NCI-H774 (cell line): ENCODE results near the gene PNMA3.
"Not testable (repeated sequence)": the region's sequence is repeated elsewhere in the genome, so short reads cannot be mapped to it uniquely, and the experiment has no call there.

ENCODE experiments used
- DNase-seq: peaks from one replicate; lab custom pipeline; 2025; lab: John Stamatoyannopoulos, UW

Gene PNMA3

DNA sequence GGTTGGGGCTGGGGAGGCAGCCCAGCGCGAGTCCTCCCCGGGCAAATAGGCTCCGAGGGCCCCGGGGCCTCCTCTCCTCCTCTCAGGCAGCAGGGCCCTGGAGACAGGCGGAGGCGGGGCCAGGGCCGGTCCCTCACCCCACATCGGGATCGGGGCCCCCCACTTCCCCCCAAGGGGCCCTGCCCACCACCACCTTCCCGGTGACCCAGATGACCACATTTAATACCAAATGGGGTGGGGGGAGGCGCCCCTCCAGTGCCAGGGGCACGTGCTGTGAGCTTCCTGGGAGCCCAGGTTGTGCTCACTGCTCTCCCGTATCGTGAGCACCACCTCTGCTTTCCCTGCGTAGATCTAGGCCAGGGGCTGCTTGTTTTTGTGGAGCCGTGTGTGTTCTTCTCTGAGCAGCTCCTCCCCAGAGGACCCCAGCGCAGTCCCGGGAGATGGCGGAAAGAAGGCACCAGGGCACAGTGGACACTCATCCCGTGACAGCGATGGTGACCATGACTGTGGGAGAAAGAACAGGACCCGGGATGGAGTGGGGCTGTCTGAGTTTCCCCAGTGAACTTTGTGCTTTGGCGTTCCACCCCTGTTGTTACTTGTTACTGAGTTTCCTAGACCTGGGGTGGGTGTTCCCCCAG lies 18.1 kb downstream of the PNMA3 start:
- DNase-seq: no peak

DNA sequence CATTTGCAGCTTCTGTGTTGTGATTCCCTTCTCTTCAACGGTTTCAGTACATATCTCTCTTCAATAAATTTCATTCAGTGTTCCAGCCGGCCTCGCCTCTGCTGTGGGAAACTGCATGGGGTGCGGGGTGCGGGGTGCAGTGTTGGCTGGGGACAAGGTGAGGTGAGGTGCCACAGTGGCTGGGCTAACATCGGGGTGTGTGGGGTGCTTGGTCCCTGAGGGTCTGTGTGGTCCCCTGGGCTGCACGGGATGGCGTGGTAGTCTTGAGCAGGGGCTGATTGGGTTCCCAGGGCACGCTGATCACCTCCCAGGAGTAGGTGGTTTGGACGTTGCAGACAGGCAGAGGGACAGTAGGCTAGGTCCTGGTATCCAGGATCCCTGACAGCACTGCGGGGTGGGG lies 18.7 kb downstream of the PNMA3 start:
- DNase-seq: no peak

DNA sequence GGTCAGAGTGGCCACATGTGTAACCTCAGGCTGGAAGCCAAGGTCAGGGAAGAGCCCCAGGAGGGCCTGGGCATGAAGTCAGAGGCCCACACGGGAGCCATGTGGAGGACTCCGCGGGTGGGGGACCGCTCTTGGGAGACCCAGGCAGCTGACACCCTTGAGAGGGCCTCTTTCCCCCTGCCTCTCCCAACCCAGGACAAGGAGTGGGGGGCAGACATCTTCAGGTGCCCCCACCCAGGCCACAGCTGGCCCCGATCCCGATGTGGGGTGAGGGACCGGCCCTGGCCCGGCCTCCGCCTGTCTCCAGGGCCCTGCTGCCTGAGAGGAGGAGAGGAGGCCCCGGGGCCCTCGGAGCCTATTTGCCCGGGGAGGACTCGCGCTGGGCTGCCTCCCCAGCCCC lies 19.1 kb downstream of the PNMA3 start:
- no peak for DNase-seq

DNA sequence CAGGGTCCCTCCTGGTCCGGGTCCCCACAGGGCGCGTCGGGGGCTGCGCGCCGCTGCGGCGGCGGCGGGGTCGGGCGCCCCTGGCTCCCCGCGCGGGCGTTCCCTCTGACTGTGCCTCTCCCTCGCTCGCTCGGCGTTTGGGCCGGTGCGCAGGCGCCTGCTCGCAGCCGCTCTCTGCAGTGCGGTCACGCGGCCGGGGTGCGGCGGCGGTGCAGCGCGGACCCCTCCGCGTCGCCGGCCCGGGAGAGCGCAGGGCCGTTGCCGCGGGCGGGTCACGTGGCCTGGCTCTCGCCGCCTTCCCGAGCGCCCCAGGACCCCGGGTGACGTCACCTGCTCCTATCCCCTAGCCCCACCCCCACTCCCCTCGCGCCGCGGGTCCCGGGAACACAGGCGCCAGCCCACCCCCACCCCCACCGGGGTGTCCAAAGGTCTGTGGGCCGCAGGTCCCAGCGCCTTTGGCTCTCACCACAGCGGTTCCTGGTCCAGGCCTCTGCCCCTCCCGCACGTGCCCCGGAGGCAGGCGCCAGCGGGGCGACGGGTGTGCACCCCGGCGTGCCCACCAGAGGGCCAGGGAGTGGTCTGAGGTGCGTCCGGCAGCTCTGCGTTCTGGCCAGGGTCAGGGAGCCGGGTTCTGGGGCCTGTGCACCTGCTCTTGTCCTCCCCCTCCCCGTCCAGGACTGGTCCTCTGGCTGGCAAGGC lies 21.3 kb downstream of the PNMA3 start:
- not testable (repeated sequence) for DNase-seq

DNA sequence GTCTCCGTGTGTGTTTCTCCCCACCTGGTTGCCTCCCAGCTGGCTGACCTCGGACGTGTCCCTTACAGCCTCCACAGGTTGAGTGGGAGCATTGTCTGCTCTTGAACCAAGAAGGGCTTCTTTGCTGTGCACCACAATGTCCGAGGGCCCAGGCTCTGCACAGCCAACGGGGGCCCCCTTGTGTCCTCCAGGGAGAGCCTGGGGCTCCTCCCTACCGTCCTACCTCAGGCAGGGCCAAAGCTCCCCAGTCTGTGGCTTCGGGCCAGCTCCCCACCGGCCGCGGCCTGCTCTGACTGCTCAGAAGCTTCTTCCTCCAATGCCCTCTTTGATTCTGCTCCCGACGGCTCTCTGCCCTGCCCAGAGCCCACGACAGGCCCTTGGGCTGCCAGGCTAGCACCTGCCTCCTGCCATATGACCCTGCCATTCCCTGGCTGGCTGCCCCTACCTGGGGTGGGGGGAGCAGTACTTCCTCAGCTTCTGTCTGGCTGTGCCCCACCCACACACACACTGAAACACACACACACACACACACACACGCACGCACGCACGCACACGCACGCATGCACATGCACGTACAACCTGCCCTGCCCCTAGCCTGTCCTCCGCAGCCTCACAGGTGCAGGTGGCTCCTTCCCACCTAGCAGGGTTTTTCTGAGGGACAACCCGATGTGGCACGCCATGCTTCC lies 27.1 kb downstream of the PNMA3 start:
- DNase-seq: peak; percentile 8

DNA sequence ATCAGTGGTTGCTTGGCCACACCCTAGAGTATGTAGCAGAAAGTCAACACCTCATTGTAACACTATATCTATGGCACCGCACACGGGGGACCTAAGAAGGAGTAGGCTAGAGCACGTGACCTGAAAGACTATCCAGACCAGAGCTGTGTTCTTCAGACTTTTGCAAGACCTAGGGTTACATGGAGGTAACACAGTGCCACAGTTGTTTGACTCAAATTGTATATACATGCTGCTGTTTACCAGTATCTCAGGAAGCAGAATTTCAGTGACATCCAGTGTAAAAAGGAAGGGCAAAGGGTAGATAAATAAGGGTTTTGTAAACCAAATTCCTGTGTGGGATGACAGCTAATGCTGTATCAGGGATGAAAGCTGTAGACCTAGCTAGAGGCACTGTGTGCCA lies 46.1 kb downstream of the PNMA3 start:
- no peak for DNase-seq

DNA sequence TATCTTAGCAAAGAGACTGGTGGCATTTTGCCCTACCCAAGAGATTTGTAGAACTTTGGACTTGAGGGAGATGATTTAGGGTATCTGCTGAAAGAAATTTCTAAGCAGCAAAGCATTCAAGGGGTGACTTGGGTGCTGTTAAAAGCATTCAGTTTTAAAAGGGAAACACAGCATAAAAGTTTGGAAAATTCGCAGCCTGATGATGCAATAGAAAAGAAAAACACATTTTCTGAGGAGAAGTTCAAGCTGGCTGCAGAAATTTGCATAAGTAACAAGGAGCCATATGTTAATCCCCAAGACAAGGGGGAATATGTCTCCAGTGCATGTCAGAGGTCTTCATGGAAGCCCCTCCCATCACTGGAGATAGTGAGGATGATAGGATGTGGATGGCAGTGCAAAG lies 48.7 kb downstream of the PNMA3 start:
- not testable (repeated sequence) for DNase-seq

DNA sequence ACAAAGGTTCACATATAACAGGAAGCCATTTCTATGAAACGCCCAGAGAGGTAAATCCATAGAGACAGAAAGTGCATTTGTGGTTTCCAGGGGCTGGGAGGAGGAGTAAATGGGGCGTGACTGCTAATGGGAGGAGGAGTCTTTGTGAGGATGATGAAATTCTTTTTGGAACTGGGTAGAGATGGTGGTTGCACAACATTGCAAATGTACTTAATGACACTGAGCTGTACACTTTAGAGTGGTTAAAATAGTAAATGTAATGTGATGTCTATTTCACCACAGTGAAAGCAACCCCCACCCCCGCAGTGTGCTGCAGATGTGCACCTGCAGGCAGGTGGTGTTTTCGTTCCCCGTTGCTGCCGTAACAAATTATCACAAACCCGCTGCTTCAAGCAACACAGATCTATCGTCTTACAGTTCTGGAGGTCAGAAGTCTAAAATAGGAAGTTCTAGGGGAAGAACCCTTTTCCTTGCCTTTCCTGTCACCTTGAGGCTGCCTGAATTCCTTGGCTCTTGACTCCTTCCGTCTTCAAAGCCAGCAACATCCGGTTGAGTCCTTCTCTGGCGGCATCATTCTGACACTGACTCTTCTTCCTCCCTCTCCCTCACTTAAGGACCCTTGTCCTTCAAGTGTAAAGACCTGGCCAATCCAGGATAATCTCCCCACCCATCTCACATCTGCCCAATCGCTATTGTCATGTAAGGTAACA lies 50.0 kb downstream of the PNMA3 start:
- not testable (repeated sequence) for DNase-seq
